Tibial artery (tissue), 4 donors: Measurements from ENCODE around the gene MSI2.
A peak's percentile ranks its signal among the peaks of the same experiment; 100 is the strongest.

ENCODE experiments used
- DNase-seq, 2 donors: peaks; one replicate each; pipeline ENCODE4 v3.0.0-alpha.2; 2019
- H3K27ac ChIP-seq, 2 donors: fragments of 200-600 bp; sonication (generic) in 1 of 2; 1 replicate in 1 of 2; 2 replicates in 1 of 2; pipeline ENCODE4 v1.5.1; 2018 to 2019; ENCODE audit warnings: mild to moderate bottlenecking in 1 of 2
- H3K27me3 ChIP-seq, 2 donors: fragments of 200-600 bp; sonication (generic) in 1 of 2; one replicate each; pipeline versions ENCODE4 v1.5.1 to v1.6.0; 2016 to 2019
- H3K36me3 ChIP-seq, 3 donors: fragments of 200-600 bp; sonication (generic) in 2 of 3; one replicate each; pipeline ENCODE4 v1.5.1; 2016 to 2019; ENCODE audit warnings: mild to moderate bottlenecking in 2 of 3
- H3K4me1 ChIP-seq, 4 donors: fragments of 200-600 bp; sonication (generic) in 2 of 4; 1 replicate in 3 of 4; 2 replicates in 1 of 4; pipeline ENCODE4 v1.5.1; 2016 to 2019
- H3K4me3 ChIP-seq, 2 donors: fragments of 200-600 bp; sonication (generic) in 1 of 2; 1 replicate in 1 of 2; 2 replicates in 1 of 2; pipeline ENCODE4 v1.5.1; 2018 to 2019; ENCODE audit warnings: mild to moderate bottlenecking in 2 of 2
- H3K9me3 ChIP-seq, 3 donors: fragments of 200-600 bp; sonication (generic) in 1 of 3; one replicate each; pipeline ENCODE4 v1.5.1; 2016 to 2019
- intact Hi-C: fragments of 100-400 bp; cut with DNase I; formaldehyde crosslinking; loops from one replicate; pipeline ENCODE4 v1.15.0; 2023; ENCODE audit warnings: low total_unique reads
- TF ChIP-seq, protein P1 (sequence below), 2 experiments: fragments of 200-600 bp in 1 of 2; fragments of 450-650 bp in 1 of 2; IDR thresholded peaks; one replicate each; pipeline ENCODE4 v1.5.1; 2017 to 2019; ENCODE audit warnings: antibody characterized with exemption in 2 of 2, mild to moderate bottlenecking in 1 of 2, moderate library complexity in 1 of 2

MSI2 gene

DNA sequence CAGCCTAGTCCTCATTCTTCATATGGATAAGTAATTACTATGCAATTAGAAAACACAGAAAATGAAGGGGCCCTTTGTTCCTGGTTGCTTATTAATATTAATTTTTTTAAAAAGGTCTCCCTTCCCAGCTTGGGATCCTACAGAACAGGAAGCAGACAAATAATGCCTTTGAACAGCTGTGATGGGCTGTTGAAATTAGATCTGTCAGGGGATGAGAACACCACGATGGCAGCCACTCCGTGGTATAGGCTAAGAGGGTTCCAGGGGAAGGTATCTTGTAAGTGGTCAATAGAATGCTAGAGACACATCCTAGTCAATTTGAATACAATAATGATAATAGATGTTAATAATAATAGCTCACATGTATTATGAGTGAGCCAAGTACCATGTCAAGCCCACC, 405.7 kb downstream of the MSI2 start:
- TF ChIP-seq, protein P1, sequence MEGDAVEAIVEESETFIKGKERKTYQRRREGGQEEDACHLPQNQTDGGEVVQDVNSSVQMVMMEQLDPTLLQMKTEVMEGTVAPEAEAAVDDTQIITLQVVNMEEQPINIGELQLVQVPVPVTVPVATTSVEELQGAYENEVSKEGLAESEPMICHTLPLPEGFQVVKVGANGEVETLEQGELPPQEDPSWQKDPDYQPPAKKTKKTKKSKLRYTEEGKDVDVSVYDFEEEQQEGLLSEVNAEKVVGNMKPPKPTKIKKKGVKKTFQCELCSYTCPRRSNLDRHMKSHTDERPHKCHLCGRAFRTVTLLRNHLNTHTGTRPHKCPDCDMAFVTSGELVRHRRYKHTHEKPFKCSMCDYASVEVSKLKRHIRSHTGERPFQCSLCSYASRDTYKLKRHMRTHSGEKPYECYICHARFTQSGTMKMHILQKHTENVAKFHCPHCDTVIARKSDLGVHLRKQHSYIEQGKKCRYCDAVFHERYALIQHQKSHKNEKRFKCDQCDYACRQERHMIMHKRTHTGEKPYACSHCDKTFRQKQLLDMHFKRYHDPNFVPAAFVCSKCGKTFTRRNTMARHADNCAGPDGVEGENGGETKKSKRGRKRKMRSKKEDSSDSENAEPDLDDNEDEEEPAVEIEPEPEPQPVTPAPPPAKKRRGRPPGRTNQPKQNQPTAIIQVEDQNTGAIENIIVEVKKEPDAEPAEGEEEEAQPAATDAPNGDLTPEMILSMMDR (IDR thresholded peaks at IDR 0.05) = no peak
- H3K4me3 ChIP-seq = no peak overlapping the region
- peaks cover 0 to 11% (median 7%) of the 10 kb centered on the region in 4 donors for H3K4me1 ChIP-seq
- H3K9me3 ChIP-seq = no peaks in the 10 kb centered on the region
- H3K27me3 ChIP-seq = no peaks in the 10 kb centered on the region
- H3K27ac ChIP-seq = peak overlapping the region; percentile 59 to 64
- intact Hi-C loops = no loop called here
- no peak for DNase-seq
- H3K36me3 ChIP-seq = no peaks in the 10 kb centered on the region

DNA sequence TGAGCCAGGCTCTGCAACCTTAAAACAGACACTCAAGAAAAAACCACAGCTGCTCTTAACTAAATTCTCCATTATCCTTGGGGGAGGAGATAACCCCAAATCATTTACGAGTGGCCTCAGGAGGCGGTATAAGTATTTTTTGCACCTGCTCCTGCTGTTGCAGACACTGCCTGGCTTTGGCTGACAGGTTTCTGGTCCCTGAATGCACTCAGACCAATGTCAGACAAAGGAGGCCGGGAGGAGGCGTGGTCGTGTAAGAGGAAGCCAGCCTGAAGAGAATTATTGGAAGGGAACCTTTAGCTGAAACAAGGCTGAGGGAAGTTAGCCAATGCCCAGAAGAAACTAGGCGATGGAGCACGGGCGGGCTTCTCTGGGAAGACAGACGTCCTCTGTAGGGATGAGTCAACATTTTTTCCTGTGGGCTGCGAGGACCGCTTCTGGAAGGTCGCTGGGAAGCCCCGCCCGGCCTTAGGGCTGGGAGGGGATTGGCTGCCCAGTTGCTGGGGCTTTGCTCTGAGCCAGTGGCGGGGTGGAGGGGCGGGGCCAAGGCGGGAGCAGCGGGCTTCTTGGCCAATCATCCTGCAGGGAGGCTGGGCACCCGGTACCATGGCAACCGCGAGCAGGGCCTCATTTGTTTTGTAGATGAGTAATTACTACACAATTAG, 406.5 kb downstream of the MSI2 start:
- Histone ChIP-seq H3K4me3 (peak overlapping the region; percentile 25 to 39), H3K9me3 (no peaks in the 10 kb centered on the region), H3K27ac (peak overlapping the region; percentile 59 to 64), H3K36me3 (no peaks in the 10 kb centered on the region), H3K4me1 (peaks cover 0 to 11% (median 7%) of the 10 kb centered on the region in 4 donors), H3K27me3 (no peaks in the 10 kb centered on the region)
- DNase-seq = peak; percentile 90 to 96
- TF ChIP-seq, protein P1 (IDR thresholded peaks at IDR 0.05) = no peak
- intact Hi-C loops = no loop called here

DNA sequence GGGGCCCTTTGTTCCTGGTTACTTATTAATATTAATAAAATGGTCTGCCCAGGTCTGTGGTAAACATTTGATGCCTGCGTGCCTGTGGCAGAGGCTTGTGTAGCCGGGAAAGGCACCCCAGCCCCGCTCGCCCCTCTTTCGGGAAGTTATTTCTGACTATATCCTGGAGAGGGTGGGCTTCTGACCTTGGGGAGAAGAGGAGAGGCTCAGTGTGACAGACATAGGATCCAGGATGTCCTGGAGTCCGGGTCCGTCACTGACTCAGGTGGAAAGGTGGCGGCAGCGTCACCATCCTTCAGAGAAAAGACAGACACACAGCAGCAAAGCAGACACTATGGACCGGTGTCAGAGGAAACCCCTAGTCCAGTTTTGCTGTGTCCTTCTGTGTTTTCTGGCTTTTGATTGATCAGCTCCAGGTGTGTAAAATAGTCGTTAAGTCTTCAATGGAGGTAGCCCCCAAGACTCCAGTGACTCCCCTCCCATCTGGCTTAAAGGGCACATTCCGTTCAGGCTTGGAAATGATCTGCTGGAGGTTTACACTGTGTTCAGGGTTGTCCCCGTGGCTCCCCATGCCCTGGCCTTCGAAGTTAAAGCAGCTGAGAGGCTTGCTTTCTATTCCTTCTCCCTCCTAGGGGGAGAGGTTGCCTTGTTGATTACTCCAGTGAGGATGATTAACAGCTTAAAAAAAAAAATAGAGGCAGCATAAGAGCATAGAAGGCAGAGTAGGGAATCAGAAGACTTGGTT, 407.2 kb downstream of the MSI2 start:
- H3K27ac ChIP-seq = peak overlapping the region; percentile 59 to 64
- H3K36me3 ChIP-seq = no peaks in the 10 kb centered on the region
- DNase-seq = peak in 1 of 2 donors; percentile 27
- no peaks in the 10 kb centered on the region for H3K9me3 ChIP-seq
- H3K4me1 ChIP-seq = peaks cover 0 to 11% (median 7%) of the 10 kb centered on the region in 4 donors
- H3K4me3 ChIP-seq = peak overlapping the region; percentile 25 to 39
- TF ChIP-seq, protein P1 (IDR thresholded peaks at IDR 0.05) = no peak
- H3K27me3 ChIP-seq = no peaks in the 10 kb centered on the region
- intact Hi-C loops = no loop called here

DNA sequence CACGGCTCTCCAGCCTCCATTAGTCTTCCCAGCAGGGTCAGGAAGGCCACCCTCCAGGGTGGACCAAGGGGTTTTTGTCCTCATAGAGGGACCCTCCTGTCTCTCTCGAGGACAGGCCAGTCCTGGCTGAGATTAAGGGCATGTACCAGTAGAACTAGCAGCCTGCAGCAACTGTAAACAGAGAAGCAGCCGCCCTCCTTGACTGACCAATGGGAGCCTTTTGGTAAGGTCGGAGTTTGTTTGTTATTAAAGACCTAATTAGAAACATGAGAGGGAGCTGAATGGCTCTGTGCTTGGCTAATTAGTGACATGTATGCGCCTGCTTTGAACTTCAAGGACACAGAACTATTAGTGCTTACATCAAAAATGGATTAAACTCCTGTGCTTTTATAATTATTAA, 408.8 kb downstream of the MSI2 start:
- Histone ChIP-seq H3K4me1 (peaks cover 0 to 11% (median 7%) of the 10 kb centered on the region in 4 donors), H3K27me3 (no peaks in the 10 kb centered on the region), H3K4me3 (no peak overlapping the region), H3K36me3 (no peaks in the 10 kb centered on the region), H3K27ac (no peak overlapping the region), H3K9me3 (no peaks in the 10 kb centered on the region)
- TF ChIP-seq, protein P1 (IDR thresholded peaks at IDR 0.05) = no peak
- intact Hi-C loops = no loop called here
- DNase-seq = peak in 1 of 2 donors; percentile 33

DNA sequence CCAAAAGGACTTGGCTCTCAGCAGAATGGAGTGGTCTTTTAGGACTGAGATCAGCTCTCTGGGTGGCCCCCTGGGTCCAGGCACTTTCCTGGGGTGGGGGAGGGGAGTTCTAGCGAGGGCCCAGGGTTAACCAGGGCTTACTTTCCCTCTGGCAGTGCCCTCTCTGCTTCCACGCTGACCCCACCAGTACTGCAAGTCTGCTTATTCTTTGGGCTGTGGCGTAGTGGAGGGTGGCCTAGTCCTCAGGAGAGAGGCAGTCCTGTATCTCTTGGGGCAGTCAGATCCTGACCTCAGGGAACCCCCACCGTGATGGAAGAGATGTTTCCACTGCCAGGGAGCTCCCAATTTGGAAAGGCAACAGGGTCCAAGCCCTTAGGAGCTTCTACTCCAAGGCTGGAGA, 409.4 kb downstream of the MSI2 start:
- Histone ChIP-seq H3K9me3 (no peaks in the 10 kb centered on the region), H3K27me3 (no peaks in the 10 kb centered on the region), H3K4me1 (peaks cover 0 to 11% (median 7%) of the 10 kb centered on the region in 4 donors), H3K4me3 (no peak overlapping the region), H3K36me3 (no peaks in the 10 kb centered on the region), H3K27ac (no peak overlapping the region)
- intact Hi-C loops = no loop called here
- DNase-seq = peak in 1 of 2 donors; percentile 28
- TF ChIP-seq, protein P1 (IDR thresholded peaks at IDR 0.05) = no peak
